ENCODE data around the gene FNIP1. TPM values are rescaled to one million over a fixed set of nuclear protein-coding genes. Genes with fewer than 3 reads are reported as not detected.

Gene FNIP1
- total and polyA plus RNA-seq, 2 donors from 2014 or later = 2.9 to 31.1 TPM

DNA sequence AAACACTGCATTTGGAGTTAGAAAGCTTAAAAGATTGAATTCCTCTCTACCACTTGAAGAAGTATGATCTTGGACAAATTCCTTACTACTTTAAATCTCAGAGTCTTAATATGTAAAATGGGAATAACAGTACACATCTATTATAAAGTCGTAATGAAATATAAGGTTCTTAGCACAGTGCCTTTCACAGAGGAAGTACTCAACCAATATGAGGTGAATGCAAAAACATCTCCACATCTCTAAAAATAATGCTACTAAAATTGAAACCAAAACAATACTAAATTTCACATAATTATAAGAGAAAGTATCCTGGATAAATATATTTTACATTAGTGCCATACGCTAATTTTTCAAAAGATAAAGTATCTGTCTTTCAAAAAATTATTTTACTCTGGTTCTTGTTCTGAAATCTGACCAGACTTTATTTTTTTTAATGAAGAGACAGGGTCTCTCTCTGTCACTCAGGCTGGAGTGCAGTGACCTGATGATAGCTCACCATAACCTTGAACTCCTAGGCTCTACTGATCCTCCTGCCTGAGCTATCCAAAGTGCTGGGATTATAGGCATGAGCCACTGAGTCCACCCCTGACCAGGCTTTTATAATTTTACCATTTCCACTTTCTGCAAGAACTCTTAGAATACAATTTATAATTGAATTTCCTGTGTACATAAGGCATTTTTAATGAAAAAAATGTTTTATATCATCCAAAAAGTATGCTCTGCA, 21.3 kb upstream of the FNIP1 start:
- DNase-seq (no peak), FAIRE-seq (no peak)
- Histone ChIP-seq H3K9me3 (ENCODE audit: control insufficient read depth in 2 of 3, insufficient read depth in 1 of 3, low read length in 3 of 3) (no peaks in the 10 kb centered on the region), H3K27ac (ENCODE audit: low read depth in 2 of 2, low read length in 2 of 2) (no peak overlapping the region), H3K27me3 (ENCODE audit: control insufficient read depth, insufficient read depth, low read length) (no peaks in the 10 kb centered on the region), H3K36me3 (ENCODE audit: control insufficient read depth in 2 of 3, insufficient read depth in 3 of 3, low read length in 3 of 3) (no peaks in the 10 kb centered on the region), H3K4me3 (ENCODE audit: low read length in 3 of 3) (no peak overlapping the region), H3K9ac (ENCODE audit: low read length in 3 of 3) (no peak overlapping the region), H3K4me1 (ENCODE audit: control insufficient read depth in 2 of 3, insufficient read depth in 2 of 3, low read depth in 1 of 3, low read length in 3 of 3) (no peaks in the 10 kb centered on the region)
- TF ChIP-seq, protein P1, sequence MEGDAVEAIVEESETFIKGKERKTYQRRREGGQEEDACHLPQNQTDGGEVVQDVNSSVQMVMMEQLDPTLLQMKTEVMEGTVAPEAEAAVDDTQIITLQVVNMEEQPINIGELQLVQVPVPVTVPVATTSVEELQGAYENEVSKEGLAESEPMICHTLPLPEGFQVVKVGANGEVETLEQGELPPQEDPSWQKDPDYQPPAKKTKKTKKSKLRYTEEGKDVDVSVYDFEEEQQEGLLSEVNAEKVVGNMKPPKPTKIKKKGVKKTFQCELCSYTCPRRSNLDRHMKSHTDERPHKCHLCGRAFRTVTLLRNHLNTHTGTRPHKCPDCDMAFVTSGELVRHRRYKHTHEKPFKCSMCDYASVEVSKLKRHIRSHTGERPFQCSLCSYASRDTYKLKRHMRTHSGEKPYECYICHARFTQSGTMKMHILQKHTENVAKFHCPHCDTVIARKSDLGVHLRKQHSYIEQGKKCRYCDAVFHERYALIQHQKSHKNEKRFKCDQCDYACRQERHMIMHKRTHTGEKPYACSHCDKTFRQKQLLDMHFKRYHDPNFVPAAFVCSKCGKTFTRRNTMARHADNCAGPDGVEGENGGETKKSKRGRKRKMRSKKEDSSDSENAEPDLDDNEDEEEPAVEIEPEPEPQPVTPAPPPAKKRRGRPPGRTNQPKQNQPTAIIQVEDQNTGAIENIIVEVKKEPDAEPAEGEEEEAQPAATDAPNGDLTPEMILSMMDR (IDR thresholded peaks at IDR 0.05; ENCODE audit: borderline replicate concordance, extremely low read depth, insufficient read depth) = no peak
- intact Hi-C loops (cut with DNase I) = no loop called here

DNA sequence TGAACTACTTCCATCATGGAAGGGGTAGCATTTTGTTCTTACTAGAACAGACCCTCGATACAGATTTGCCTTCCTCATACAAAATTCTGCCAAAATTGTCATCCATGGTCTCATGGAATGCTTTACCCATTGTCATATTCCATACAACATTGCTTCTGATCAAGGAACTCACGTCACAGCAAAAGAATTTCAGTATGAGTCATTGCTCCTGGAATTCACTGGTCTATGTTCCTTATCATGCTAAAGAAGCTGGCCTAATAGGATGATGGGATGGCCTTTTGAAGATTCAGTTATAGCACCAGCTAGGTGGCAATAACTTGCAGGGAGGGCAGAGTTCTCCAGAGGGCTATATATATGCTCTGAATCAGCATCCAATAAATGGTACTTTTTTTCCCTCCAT, 18.2 kb upstream of the FNIP1 start:
- TF ChIP-seq, protein P1 (IDR thresholded peaks at IDR 0.05; ENCODE audit: borderline replicate concordance, extremely low read depth, insufficient read depth) = no peak
- Histone ChIP-seq H3K9me3 (ENCODE audit: control insufficient read depth in 2 of 3, insufficient read depth in 1 of 3, low read length in 3 of 3) (no peaks in the 10 kb centered on the region), H3K4me1 (ENCODE audit: control insufficient read depth in 2 of 3, insufficient read depth in 2 of 3, low read depth in 1 of 3, low read length in 3 of 3) (no peaks in the 10 kb centered on the region), H3K36me3 (ENCODE audit: control insufficient read depth in 2 of 3, insufficient read depth in 3 of 3, low read length in 3 of 3) (no peaks in the 10 kb centered on the region), H3K4me3 (ENCODE audit: low read length in 3 of 3) (no peak overlapping the region), H3K27me3 (ENCODE audit: control insufficient read depth, insufficient read depth, low read length) (no peaks in the 10 kb centered on the region), H3K9ac (ENCODE audit: low read length in 3 of 3) (no peak overlapping the region), H3K27ac (ENCODE audit: low read depth in 2 of 2, low read length in 2 of 2) (no peak overlapping the region)
- FAIRE-seq (no peak), DNase-seq (no peak)
- intact Hi-C loops (cut with DNase I) = no loop called here

DNA sequence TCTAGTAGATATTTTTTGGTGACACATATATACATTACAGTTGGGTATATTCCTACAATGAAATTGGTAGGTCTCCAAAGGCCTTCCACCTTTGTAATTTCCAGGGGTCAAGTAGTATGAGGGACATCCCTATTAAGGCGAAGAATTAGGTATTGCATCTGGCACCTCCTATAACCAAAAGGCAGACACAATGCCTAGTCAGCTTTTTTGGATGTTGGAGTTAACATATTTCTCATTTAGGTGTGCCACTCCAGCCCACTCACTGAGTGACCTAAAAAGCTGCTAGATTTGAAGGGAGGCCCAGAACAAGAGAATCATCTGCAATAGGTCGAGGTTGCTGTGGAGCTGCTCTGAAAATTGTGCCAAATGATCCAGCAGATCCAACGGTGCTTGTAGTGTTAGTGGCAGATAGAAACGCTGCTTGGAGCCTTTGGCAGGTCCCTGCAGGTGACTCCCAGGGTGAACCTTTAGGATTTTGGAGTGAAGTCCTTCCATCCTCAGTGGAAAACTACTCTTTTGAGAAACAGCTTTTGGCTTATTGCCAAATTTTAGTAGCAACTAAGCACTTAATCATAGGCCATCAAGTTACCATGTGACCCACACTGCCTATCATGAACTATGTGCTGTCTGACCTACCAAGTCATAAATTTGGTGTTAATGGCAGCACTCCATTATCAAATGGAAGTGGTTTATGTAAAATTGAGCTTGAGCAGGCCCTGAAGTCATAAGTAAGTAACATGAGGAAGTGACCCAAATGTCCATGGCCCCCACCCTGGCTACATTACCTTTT, 15.7 kb upstream of the FNIP1 start:
- intact Hi-C loops (cut with DNase I) = no loop called here

More for the DNA sequence above, 15.7 kb upstream of the FNIP1 start:
- H3K27ac ChIP-seq (ENCODE audit: low read depth in 2 of 2, low read length in 2 of 2) = no peak overlapping the region
- H3K4me3 ChIP-seq (ENCODE audit: low read length in 3 of 3) = no peak overlapping the region
- TF ChIP-seq, protein P1 (IDR thresholded peaks at IDR 0.05; ENCODE audit: borderline replicate concordance, extremely low read depth, insufficient read depth) = no peak
- DNase-seq (no peak), FAIRE-seq (no peak)
- H3K36me3 ChIP-seq (ENCODE audit: control insufficient read depth in 2 of 3, insufficient read depth in 3 of 3, low read length in 3 of 3) = no peaks in the 10 kb centered on the region
- no peaks in the 10 kb centered on the region for H3K27me3 ChIP-seq (ENCODE audit: control insufficient read depth, insufficient read depth, low read length)
- no peaks in the 10 kb centered on the region for H3K9me3 ChIP-seq (ENCODE audit: control insufficient read depth in 2 of 3, insufficient read depth in 1 of 3, low read length in 3 of 3)
- no peak overlapping the region for H3K9ac ChIP-seq (ENCODE audit: low read length in 3 of 3)
- no peaks in the 10 kb centered on the region for H3K4me1 ChIP-seq (ENCODE audit: control insufficient read depth in 2 of 3, insufficient read depth in 2 of 3, low read depth in 1 of 3, low read length in 3 of 3)
